GM12874 (cell line): ENCODE results near the gene YOD1.

Experiments used
- CTCF ChIP-seq: IDR thresholded peaks from 2 replicates; pipeline ENCODE4 v1.5.1; 2011; ENCODE audit warnings: low read depth, mild to moderate bottlenecking, control low read depth, low read length, moderate library complexity; ENCODE audit not compliant: insufficient read depth

Gene YOD1

GRCh38 chr1:207071426-207071825, 20.4 kb upstream of the YOD1 start:
- TF ChIP-seq CTCF: no peak

GRCh38 chr1:207070811-207071210, 19.8 kb upstream of the YOD1 start:
- TF ChIP-seq CTCF: no peak

DNA sequence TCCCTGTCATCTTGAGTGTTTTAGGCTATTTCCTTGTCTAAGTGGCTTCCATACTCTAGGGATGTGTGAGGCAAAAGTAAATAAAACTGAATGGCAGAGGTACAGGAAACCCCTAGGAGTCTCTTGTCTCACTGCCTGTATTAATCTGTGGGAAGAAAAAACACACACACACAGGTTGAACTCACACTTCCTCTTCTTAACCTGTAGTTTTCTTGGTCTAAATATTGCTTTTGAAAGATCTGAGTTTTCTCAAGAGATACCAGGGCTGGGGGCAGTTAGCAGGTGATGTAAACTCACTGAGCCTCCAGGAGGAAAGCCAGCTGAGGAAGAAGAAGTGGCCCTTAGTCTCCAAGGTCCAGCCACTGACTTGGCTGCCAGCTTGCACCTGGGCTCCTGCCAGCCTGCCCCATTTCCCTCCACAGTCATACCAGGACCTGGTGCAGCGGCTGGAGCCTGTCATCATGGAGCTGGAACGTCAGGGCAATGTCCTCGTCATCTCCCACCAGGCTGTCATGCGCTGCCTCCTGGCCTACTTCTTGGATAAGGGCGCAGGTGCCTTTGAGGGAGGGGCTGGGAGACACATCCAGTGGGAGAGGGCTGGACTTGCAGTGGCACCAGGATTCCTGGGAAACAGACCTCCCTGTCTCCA, 19.0 kb upstream of the YOD1 start:
- TF ChIP-seq CTCF: no peak

DNA sequence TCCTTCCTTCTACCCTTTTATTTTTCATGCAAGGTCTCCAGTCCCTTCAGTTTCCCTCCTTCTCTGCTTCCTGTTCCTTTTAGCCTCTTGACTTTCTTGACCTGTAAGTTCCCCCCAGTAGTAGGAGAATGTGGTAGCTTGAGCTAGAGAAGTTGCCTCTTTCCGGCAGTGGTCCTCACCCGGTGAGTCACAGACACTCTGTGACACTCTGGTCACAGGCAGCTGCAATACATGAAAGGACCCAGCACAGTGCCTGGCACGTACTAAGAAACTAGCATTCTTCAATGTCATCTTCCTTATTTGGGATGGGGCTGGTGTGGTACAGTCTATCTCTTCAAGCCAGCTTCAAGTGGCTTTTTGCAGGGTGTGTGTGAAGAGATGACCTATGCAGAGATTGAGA, 18.1 kb upstream of the YOD1 start:
- no peak for TF ChIP-seq CTCF

GRCh38 chr1:207067665-207068064, 16.7 kb upstream of the YOD1 start:
- no peak for TF ChIP-seq CTCF

GRCh38 chr1:207067185-207067584, 16.2 kb upstream of the YOD1 start:
- no peak for TF ChIP-seq CTCF

GRCh38 chr1:207064561-207064960, 13.6 kb upstream of the YOD1 start:
- TF ChIP-seq CTCF: no peak
